DND-41 (cell line): ENCODE data around the gene ERC1.

Experiments used
- EZH2 ChIP-seq: IDR thresholded peaks from 3 replicates; pipeline ENCODE4 v1.6.1; 2012; ENCODE audit warnings: borderline replicate concordance, low read depth, mild to moderate bottlenecking, moderate library complexity, low read length, inconsistent platforms; ENCODE audit not compliant: severe bottlenecking
- TF ChIP-seq, protein P1 (sequence below): IDR thresholded peaks from 2 replicates; pipeline ENCODE4 v1.5.1; 2012; ENCODE audit warnings: borderline replicate concordance, low read length, moderate library complexity, mild to moderate bottlenecking; ENCODE audit not compliant: poor library complexity, severe bottlenecking; ENCODE audit errors: extremely low read depth

- TF ChIP-seq, protein P1, sequence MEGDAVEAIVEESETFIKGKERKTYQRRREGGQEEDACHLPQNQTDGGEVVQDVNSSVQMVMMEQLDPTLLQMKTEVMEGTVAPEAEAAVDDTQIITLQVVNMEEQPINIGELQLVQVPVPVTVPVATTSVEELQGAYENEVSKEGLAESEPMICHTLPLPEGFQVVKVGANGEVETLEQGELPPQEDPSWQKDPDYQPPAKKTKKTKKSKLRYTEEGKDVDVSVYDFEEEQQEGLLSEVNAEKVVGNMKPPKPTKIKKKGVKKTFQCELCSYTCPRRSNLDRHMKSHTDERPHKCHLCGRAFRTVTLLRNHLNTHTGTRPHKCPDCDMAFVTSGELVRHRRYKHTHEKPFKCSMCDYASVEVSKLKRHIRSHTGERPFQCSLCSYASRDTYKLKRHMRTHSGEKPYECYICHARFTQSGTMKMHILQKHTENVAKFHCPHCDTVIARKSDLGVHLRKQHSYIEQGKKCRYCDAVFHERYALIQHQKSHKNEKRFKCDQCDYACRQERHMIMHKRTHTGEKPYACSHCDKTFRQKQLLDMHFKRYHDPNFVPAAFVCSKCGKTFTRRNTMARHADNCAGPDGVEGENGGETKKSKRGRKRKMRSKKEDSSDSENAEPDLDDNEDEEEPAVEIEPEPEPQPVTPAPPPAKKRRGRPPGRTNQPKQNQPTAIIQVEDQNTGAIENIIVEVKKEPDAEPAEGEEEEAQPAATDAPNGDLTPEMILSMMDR: no peak
- no peak for TF ChIP-seq EZH2
Measured at GRCh38 chr12:1050059-1050707, 59.2 kb downstream of the ERC1 start.
